GM21619 (cell line): Measurements from ENCODE around the gene GMPS.
A peak's percentile ranks its signal among the peaks of the same experiment; 100 is the strongest.
"Not testable (repeated sequence)": the region's sequence is repeated elsewhere in the genome, so short reads cannot be mapped to it uniquely, and the experiment has no call there.

Experiments
- ATAC-seq: cut with Tn5 transposase; IDR thresholded peaks from one replicate; pipeline ENCODE4 v1.9.1; 2021; ENCODE audit not compliant: unreplicated experiment

GMPS gene

DNA sequence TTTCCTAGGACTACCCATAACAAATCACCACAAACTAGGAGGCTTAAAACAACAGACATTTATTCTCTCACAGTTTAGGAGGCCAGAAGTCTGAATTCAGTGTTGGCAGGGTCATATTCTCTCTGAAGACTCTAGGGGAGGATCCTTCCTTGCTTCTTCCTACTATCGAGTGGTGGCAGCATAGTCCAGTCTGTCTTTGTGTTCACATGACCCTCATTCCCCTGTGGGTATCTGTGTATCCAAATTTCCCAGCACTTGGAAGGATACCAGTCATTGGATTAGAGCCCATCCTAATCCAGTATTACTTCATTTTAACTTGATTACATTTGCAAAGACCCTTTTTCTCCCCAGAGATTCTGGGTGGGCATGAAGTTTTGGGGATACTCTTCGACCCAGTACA is 63.8 kb downstream of the GMPS start:
- no peak for ATAC-seq

DNA sequence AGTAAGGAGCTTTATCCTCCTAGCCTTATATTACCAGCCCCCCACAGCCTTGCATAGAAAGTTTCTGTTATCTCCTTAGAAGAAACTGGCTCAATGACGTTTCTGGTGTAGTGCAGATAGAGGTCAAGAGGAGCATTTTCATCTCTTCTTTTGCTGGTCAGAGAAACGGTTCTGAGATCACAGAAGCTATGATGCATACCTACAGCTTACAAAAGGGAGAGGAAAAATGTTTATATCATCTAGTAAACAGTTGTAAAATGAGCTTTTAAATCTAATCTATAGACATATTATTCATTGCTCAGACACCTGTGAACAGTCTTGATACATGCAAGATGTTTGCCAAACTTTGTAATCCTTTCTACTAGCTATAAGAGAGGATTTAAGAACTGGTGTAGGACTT is 68.0 kb downstream of the GMPS start:
- ATAC-seq: no peak

GRCh38 chr3:155941354-155941753 is 70.9 kb downstream of the GMPS start:
- ATAC-seq: no peak

GRCh38 chr3:155944081-155944480 is 73.6 kb downstream of the GMPS start:
- ATAC-seq: no peak

GRCh38 chr3:155946178-155946577 is 75.7 kb downstream of the GMPS start:
- ATAC-seq: no peak

DNA sequence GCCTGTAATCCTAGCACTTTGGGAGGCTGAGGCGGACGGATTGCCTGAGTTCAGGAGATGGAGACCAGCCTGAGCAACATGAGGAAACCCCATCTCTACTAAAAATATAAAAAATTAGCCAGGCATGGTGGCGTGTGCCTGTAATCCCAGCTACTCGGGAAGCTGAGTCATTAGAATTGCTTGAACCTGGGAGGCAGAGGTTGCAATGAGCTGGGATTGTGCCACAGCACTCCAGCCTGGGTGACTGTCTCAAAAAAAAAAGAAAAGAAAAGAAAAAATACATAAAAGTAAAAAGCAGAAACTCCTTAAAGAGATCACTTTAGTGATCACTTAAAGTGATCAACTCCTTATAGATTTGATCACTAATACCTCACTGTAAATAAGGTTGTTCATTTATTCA is 78.0 kb downstream of the GMPS start:
- no peak for ATAC-seq

DNA sequence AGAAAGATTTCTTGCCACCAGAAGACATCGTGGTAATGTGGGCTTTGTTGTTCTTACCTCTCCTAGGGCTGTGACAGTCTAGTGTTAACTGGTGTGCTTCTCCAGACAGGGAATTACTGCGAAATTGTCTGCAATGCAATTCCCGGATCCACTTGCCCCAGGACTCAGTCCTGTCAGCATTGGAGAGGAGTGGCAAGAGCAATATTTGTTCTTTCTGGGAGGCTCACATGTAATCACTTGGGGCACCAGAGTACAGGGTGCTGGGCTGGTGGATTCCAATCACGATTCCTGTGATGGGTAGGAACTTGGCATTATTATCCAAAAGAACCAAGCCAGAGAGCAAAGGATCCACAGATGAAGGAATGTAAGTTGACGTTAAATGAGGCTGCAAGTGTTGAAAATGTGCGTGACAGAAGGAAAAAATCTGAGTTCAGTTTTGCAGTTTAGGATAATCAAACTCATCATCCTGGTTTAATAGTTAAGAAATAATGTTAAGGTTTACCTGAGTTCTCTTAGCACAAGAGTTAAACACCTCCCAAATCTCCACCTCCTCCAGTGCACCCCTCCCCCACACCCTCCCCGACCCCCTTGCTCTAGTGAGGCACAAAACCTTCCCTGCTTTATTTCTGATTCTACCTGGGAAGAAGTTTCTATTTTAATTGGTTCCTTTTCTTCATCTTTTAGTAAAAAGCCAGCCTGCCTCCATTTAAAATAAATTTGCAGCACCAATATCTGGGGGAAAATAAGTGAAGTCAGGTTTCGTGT is 79.2 kb downstream of the GMPS start:
- ATAC-seq: no peak

- ATAC-seq: no peak
These were observed 86.3 kb downstream of the GMPS start for GRCh38 chr3:155956508-155957411.

GRCh38 chr3:155957412-155957880 is 87.0 kb downstream of the GMPS start:
- no peak for ATAC-seq

GRCh38 chr3:155958676-155959075 is 88.2 kb downstream of the GMPS start:
- ATAC-seq: no peak

- ATAC-seq: no peak
These were observed 89.6 kb downstream of the GMPS start for GRCh38 chr3:155960060-155960459.

- ATAC-seq: not testable (repeated sequence)
These were observed 90.6 kb downstream of the GMPS start for GRCh38 chr3:155961044-155961443.

DNA sequence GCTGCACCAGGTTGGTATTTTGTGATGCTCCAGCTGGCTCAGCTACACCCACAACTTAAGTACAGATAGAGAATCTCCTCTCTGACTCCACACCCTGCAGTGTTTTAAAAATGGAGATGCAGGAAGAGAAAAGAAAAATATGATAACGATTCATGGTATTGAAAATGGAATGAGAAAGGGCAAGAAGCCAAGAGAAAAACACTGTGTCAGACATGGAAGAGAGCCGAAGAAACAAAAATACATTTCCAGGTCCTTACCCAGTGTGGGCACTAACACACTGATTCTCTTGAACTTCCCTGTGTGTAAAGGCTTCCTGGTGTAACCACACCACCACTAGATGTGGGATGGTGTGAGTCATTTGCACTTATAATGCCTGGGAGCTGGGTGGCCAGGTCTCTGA is 93.1 kb downstream of the GMPS start:
- no peak for ATAC-seq

- ATAC-seq: no peak
These were observed 99.9 kb downstream of the GMPS start for GRCh38 chr3:155970398-155970797.

DNA sequence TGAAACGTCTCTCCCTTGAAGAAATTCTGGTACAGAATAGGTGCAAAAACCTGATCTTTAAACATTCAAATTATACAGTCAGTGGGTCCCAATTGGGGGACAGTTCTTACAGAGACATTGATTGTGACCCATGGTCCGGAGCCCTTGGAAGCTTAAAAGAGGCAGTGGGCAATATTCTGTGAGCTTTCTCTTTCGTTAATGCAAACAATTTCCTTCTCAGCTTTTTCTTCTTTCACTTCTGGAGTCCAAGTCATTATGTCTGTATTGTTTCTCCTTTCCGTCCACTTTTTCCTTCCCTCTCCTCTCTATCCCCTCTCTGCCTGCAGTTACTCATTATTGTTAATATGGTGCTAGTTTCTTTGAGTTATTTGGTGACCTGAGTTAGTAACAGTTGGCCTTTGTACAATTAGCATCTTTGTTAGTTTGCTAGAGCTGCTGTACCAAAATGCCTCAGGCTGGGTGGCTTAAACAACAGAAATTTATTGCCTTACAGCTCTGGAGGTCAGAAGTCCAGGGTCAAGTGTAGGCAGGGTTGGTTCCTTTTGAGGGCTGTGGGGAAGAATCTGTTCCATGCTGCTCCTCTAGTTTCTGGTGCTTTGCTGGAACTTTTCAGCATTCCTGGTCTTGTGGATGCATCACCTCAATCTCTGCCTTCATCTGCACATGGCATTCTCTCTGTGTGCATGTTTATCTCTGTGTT is 102.6 kb downstream of the GMPS start:
- ATAC-seq: peak; percentile 74

- ATAC-seq: no peak
These were observed 107.9 kb downstream of the GMPS start for GRCh38 chr3:155978324-155978723.

- no peak for ATAC-seq
These were observed 109.3 kb downstream of the GMPS start for GRCh38 chr3:155979746-155980145.

- no peak for ATAC-seq
These were observed 111.2 kb downstream of the GMPS start for GRCh38 chr3:155981669-155982068.

GRCh38 chr3:155983834-155984474 is 113.5 kb downstream of the GMPS start:
- ATAC-seq: no peak

DNA sequence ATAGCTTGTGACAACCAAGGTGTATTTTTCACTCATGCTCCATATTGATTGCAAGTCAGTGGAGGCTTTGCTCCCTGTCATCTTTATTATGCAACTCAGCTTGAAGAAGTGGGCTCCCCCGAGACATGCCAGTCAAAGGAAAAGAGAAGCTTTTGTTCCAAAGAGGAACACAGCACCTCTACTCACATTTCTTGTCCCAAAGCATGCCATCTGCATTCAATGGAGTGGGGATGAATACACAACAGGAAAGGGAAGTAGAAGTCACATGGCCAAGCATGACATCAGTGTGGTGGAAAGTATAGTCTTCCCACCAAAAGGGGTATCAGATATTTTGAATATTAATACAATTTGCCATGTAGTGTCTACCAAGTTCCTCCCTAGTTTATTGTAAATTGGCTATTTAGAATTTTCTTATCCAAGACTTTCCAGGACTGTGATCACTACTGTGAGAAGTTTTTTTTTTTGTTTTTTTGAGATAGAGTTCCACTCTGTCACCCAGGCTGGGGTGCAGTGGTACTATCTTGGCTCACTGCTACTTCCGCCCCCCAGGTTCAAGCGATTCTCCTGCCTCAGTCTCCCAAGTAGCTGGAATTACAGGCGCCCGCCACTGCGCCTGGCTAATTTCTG is 114.5 kb downstream of the GMPS start:
- ATAC-seq: no peak
